ENCODE results near the gene EPHB1.

Gene EPHB1

GRCh38 chr3:135138776-135139175, 343.7 kb downstream of the EPHB1 start:
- DNase-seq, result no peak

- DNase-seq, result no peak
Observed at GRCh38 chr3:135140591-135140990, 345.5 kb downstream of the EPHB1 start.

GRCh38 chr3:135141160-135141559, 346.1 kb downstream of the EPHB1 start:
- no peak for DNase-seq

- no peak for DNase-seq
Observed at GRCh38 chr3:135141672-135142071, 346.6 kb downstream of the EPHB1 start.

- no peak for DNase-seq
Observed at GRCh38 chr3:135142530-135142929, 347.5 kb downstream of the EPHB1 start.

GRCh38 chr3:135143474-135143873, 348.4 kb downstream of the EPHB1 start:
- no peak for DNase-seq

- DNase-seq, result no peak
Observed at GRCh38 chr3:135145581-135145980, 350.5 kb downstream of the EPHB1 start.

- DNase-seq, result no peak
Observed at GRCh38 chr3:135147657-135148056, 352.6 kb downstream of the EPHB1 start.

GRCh38 chr3:135148398-135149020, 353.4 kb downstream of the EPHB1 start:
- no peak for DNase-seq

- no peak for DNase-seq
Observed at GRCh38 chr3:135149707-135150681, 354.9 kb downstream of the EPHB1 start.

GRCh38 chr3:135154186-135154585, 359.1 kb downstream of the EPHB1 start:
- no peak for DNase-seq

GRCh38 chr3:135155228-135155627, 360.2 kb downstream of the EPHB1 start:
- no peak for DNase-seq

GRCh38 chr3:135155791-135156190, 360.7 kb downstream of the EPHB1 start:
- no peak for DNase-seq

- no peak for DNase-seq
Observed at GRCh38 chr3:135157045-135157740, 362.1 kb downstream of the EPHB1 start.

GRCh38 chr3:135158520-135158919, 363.5 kb downstream of the EPHB1 start:
- no peak for DNase-seq

- no peak for DNase-seq
Observed at GRCh38 chr3:135159681-135160247, 364.7 kb downstream of the EPHB1 start.

- no peak for DNase-seq
Observed at GRCh38 chr3:135161425-135161824, 366.4 kb downstream of the EPHB1 start.

GRCh38 chr3:135163701-135164100, 368.6 kb downstream of the EPHB1 start:
- no peak for DNase-seq

GRCh38 chr3:135165260-135165659, 370.2 kb downstream of the EPHB1 start:
- DNase-seq, result no peak

GRCh38 chr3:135166266-135166825, 371.3 kb downstream of the EPHB1 start:
- DNase-seq, result no peak

- DNase-seq, result no peak
Observed at GRCh38 chr3:135168822-135169221, 373.8 kb downstream of the EPHB1 start.

- DNase-seq, result no peak
Observed at GRCh38 chr3:135169651-135170050, 374.6 kb downstream of the EPHB1 start.

- DNase-seq, result no peak
Observed at GRCh38 chr3:135170732-135171131, 375.7 kb downstream of the EPHB1 start.

Data from activated gamma-delta T cell (primary cell).